ENCODE measurements around the gene GLRX. TPM values are rescaled to one million over a fixed set of nuclear protein-coding genes. Genes with fewer than 3 reads are reported as not detected.

The GLRX gene
- polyA plus RNA-seq, 1 donor (not counting 4 experiments of a cell fraction or from before 2014, with no cell fraction given): 15.6 TPM

DNA sequence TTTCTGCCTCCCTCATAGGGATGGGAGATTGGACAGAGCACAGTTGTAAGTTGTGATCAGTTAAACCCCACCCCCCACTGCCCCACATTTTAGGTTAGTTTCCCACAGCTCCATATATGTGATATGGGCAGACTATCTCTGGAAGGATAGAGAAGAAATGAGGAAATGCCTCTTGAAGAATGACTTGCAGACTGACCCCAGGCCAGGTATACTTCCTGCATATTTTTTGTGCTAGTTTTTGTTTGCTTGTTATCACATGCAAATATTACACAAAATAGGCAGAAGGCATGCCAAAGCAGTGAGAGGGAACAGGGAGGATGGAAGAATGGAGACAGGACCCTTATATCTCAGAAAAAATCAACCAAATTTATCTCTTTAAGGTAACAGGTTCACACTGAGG is 10.1 kb upstream of the GLRX start:
- dilution Hi-C loops (cut with MboI; ENCODE audit: extremely low pct_ligation_motif_present, low sequenced_read_pairs): no loop called here
- H3K4me3 ChIP-seq (ENCODE audit: control insufficient read depth in 2 of 3, extremely low read depth in 1 of 3, insufficient read depth in 2 of 3, low read depth in 1 of 3, low read length in 3 of 3): no peak overlapping the region
- FAIRE-seq (no peak), DNase-seq (ENCODE audit: low read depth, low spot score) (no peak)
- H3K27me3 ChIP-seq (ENCODE audit: control insufficient read depth, extremely low read depth, insufficient read depth, low read length): no peaks in the 10 kb centered on the region
- H4K20me1 ChIP-seq (ENCODE audit: control insufficient read depth, extremely low read depth, insufficient read depth, low read length): no peaks in the 10 kb centered on the region
- H3K9me3 ChIP-seq (ENCODE audit: control insufficient read depth, low read depth, low read length): no peaks in the 10 kb centered on the region
- H3K79me2 ChIP-seq (ENCODE audit: control insufficient read depth, insufficient read depth, low read length): no peaks in the 10 kb centered on the region
- H3K9ac ChIP-seq (ENCODE audit: control insufficient read depth, extremely low read depth, insufficient read depth, low read length): no peak overlapping the region
- H2AFZ ChIP-seq (ENCODE audit: control insufficient read depth, low read length): no peak overlapping the region
- TF ChIP-seq EZH2 (IDR thresholded peaks at IDR 0.05; ENCODE audit: low read length): no peak
- TF ChIP-seq, protein P1, sequence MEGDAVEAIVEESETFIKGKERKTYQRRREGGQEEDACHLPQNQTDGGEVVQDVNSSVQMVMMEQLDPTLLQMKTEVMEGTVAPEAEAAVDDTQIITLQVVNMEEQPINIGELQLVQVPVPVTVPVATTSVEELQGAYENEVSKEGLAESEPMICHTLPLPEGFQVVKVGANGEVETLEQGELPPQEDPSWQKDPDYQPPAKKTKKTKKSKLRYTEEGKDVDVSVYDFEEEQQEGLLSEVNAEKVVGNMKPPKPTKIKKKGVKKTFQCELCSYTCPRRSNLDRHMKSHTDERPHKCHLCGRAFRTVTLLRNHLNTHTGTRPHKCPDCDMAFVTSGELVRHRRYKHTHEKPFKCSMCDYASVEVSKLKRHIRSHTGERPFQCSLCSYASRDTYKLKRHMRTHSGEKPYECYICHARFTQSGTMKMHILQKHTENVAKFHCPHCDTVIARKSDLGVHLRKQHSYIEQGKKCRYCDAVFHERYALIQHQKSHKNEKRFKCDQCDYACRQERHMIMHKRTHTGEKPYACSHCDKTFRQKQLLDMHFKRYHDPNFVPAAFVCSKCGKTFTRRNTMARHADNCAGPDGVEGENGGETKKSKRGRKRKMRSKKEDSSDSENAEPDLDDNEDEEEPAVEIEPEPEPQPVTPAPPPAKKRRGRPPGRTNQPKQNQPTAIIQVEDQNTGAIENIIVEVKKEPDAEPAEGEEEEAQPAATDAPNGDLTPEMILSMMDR (optimal IDR thresholded peaks at IDR 0.05 in 1 of 3, IDR thresholded peaks at IDR 0.05 in 1 of 3, conservative IDR thresholded peaks at IDR 0.05 in 1 of 3; ENCODE audit: extremely low read depth in 1 of 3, insufficient read depth in 2 of 3, low read length in 3 of 3): no peak
- no peaks in the 10 kb centered on the region for H3K36me3 ChIP-seq (ENCODE audit: control insufficient read depth in 2 of 2, extremely low read depth in 1 of 2, insufficient read depth in 2 of 2, low read length in 2 of 2)
- H3K4me1 ChIP-seq (ENCODE audit: control insufficient read depth, extremely low read depth, insufficient read depth, low read length): peaks cover 8% of the 10 kb centered on the region
- no peak overlapping the region for H3K4me2 ChIP-seq (ENCODE audit: control insufficient read depth, extremely low read depth, insufficient read depth, low read depth, low read length)
- H3K9me1 ChIP-seq (ENCODE audit: control insufficient read depth, extremely low read depth, insufficient read depth, low read length): no peaks in the 10 kb centered on the region
- H3K27ac ChIP-seq (ENCODE audit: control insufficient read depth, insufficient read depth, low read length): no peak overlapping the region

DNA sequence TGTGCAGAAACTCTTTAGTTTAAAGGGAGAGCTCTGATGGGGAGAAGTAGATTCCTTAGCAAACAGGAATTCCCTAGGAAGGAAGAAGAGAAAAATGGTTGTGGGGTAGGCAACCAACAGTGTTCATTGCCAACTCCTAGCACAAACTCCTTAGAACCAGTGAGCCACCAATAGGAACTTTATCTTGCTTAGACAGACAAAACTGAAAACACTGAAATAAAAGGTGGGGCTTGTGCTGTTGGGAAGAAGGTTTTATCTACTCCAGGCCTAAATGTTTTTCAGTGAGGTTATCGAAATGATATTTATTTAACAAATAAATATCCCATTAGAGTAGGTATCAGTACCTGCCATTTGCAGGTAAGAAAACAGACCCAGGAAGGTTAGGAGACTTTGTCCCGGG is 7.7 kb upstream of the GLRX start:
- Histone ChIP-seq H3K9me3 (ENCODE audit: control insufficient read depth, low read depth, low read length) (no peaks in the 10 kb centered on the region), H3K4me3 (ENCODE audit: control insufficient read depth in 2 of 3, extremely low read depth in 1 of 3, insufficient read depth in 2 of 3, low read depth in 1 of 3, low read length in 3 of 3) (no peak overlapping the region), H3K9ac (ENCODE audit: control insufficient read depth, extremely low read depth, insufficient read depth, low read length) (no peak overlapping the region), H3K79me2 (ENCODE audit: control insufficient read depth, insufficient read depth, low read length) (no peaks in the 10 kb centered on the region), H3K4me1 (ENCODE audit: control insufficient read depth, extremely low read depth, insufficient read depth, low read length) (peaks cover 8% of the 10 kb centered on the region), H3K36me3 (ENCODE audit: control insufficient read depth in 2 of 2, extremely low read depth in 1 of 2, insufficient read depth in 2 of 2, low read length in 2 of 2) (no peaks in the 10 kb centered on the region), H3K27me3 (ENCODE audit: control insufficient read depth, extremely low read depth, insufficient read depth, low read length) (no peaks in the 10 kb centered on the region), H3K4me2 (ENCODE audit: control insufficient read depth, extremely low read depth, insufficient read depth, low read depth, low read length) (no peak overlapping the region), H3K27ac (ENCODE audit: control insufficient read depth, insufficient read depth, low read length) (no peak overlapping the region), H4K20me1 (ENCODE audit: control insufficient read depth, extremely low read depth, insufficient read depth, low read length) (no peaks in the 10 kb centered on the region), H3K9me1 (ENCODE audit: control insufficient read depth, extremely low read depth, insufficient read depth, low read length) (no peaks in the 10 kb centered on the region), H2AFZ (ENCODE audit: control insufficient read depth, low read length) (no peak overlapping the region)
- TF ChIP-seq, protein P1 (optimal IDR thresholded peaks at IDR 0.05 in 1 of 3, IDR thresholded peaks at IDR 0.05 in 1 of 3, conservative IDR thresholded peaks at IDR 0.05 in 1 of 3; ENCODE audit: extremely low read depth in 1 of 3, insufficient read depth in 2 of 3, low read length in 3 of 3): no peak
- TF ChIP-seq EZH2 (IDR thresholded peaks at IDR 0.05; ENCODE audit: low read length): no peak
- dilution Hi-C loops (cut with MboI; ENCODE audit: extremely low pct_ligation_motif_present, low sequenced_read_pairs): no loop called here
- FAIRE-seq (no peak), DNase-seq (ENCODE audit: low read depth, low spot score) (no peak)
